SK-N-SH (cell line): ENCODE data around the gene TOM1L2.

ENCODE experiments used
- CTCF ChIP-seq: fragments of 200-600 bp; sonication (generic); IDR thresholded peaks from 2 replicates; pipeline ENCODE4 v1.6.1; 2017; ENCODE audit warnings: antibody characterized with exemption, mild to moderate bottlenecking, moderate library complexity
- MAX ChIP-seq: IDR thresholded peaks from 2 replicates; pipeline ENCODE4 v1.4.0; 2012; ENCODE audit warnings: low read depth
- RCOR1 ChIP-seq: fragments of 150-350 bp; IDR thresholded peaks from 2 replicates; pipeline ENCODE4 v1.6.1; 2017; ENCODE audit warnings: antibody characterized with exemption, low read length
- SMC3 ChIP-seq: IDR thresholded peaks from 2 replicates; pipeline ENCODE4 v1.6.1; 2012; ENCODE audit warnings: low read depth, low read length, improper control_type of control experiment

DNA sequence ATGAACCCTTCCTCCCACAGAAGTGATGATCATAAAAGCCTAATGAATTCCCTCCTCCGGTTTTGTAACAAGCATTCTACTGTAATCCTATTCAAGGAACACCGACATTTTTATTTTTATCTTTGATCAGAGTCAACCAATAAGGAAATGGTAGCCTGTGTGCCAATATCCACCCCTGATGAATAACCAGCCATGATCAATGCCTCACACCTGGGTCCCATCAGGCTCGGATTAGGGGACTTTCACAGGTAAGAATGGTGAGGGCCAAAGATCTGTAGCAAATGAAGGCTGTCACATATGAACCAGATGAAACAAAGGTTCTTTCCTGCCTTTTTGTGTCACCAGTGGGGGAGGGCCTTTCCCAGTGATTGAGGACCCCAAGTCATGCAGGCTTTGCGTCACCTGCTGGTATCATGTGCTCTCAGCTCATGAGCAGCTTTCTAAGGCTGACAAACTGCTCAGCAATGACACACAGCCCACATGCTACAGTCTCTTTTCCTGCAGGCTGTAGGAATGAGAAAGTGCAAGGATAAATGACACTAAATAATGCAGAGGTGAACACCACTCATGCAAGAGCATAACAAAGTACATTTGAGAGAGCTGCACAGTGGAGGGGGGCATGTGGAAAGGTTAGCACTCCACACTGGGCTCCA, 34.9 kb downstream of the TOM1L2 start:
- TF ChIP-seq CTCF: no peak
- TF ChIP-seq MAX: no peak
- TF ChIP-seq RCOR1: no peak
- TF ChIP-seq SMC3: no peak
